DMS153 (cell line): ENCODE measurements around the gene TMEM255A.

Experiments used
- DNase-seq: peaks from one replicate; lab custom pipeline; 2025; lab: John Stamatoyannopoulos, UW

The TMEM255A gene

DNA sequence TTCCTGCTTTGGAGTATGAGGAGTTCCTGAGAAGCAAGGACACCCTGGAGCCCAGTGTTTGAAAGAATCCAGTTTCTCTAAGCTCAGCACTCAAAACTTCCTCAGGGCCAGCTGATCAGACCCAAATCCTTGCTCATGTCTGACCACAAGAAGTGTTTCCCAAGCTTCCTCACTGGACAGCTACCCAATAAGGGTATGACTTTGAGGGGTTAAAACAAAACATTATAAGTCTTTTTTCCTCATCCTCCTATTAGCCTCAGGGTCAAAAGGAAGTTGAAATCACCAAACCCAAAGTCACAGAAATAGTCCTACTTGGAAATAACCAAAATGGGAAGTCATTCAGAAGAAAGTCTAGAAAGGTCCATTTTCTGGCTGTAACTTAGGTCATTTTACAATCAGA lies 46.9 kb downstream of the TMEM255A start:
- DNase-seq, result no peak

DNA sequence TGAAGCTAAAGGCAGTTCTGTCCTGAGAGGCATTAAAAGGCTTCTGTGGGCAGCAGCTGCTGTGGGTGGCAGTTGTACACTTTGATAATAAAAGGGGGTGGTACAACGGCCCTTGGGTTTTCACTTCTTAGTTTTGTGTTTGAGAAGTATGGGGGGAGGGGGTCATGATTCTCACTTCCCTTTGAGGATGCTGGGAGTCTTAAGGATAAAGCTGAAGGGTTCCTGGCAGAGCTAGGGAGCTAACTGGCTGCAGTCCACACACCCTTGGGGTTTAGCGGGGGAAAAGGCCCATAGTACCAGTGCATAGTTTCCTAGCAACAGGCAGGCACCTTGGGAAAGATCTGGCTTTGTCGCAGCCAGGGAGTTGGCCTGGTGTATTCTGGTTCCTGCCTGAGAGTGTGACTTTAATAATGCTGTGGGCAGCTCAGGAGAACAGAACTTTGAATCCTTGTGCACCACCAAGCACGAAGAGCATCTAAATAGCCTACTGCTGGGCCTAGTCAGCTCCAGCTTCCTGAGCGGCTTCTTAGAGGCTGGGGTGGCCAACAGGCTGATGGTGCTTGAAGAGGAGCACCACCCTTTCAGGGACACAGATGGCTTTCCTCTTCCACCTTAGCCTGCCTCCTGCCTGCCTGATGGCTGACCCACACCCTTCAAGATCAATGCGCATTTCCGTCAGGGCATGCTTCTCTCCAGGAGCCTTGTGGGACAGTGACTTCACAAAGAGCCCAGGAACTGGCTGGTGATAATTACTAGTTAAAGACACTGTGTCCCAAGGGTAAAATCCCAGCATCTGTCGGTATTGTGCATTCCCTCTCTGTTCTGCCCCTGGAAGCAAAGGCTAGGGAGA lies 48.2 kb downstream of the TMEM255A start:
- DNase-seq, result peak; percentile 8

GRCh38 chrX:120260369-120260768 lies 50.9 kb downstream of the TMEM255A start:
- peak; percentile 79 for DNase-seq

- DNase-seq, result no peak
Measured at GRCh38 chrX:120253784-120254183, 57.5 kb downstream of the TMEM255A start.

GRCh38 chrX:120251471-120252011 lies 59.7 kb downstream of the TMEM255A start:
- peak; percentile 2 for DNase-seq

GRCh38 chrX:120250522-120251271 lies 60.6 kb downstream of the TMEM255A start, which contains the start of gene ZBTB33:
ZBTB33 (plus strand) TSS chrX:120250812; CDS start chrX:120253416, 2,604 bp downstream.
- DNase-seq, result peak; percentile 95

GRCh38 chrX:120244735-120245498 lies 66.3 kb downstream of the TMEM255A start:
- peak; percentile 69 for DNase-seq

- no peak for DNase-seq
Measured at GRCh38 chrX:120244395-120244734, 66.9 kb downstream of the TMEM255A start.

- DNase-seq, result no peak
Measured at GRCh38 chrX:120242813-120243212, 68.4 kb downstream of the TMEM255A start.

- DNase-seq, result no peak
Measured at GRCh38 chrX:120238933-120239332, 72.3 kb downstream of the TMEM255A start.

- no peak for DNase-seq
Measured at GRCh38 chrX:120236687-120237479, 74.4 kb downstream of the TMEM255A start.

GRCh38 chrX:120235284-120235683 lies 76.0 kb downstream of the TMEM255A start:
- DNase-seq, result no peak

- no peak for DNase-seq
Measured at GRCh38 chrX:120228187-120228908, 82.9 kb downstream of the TMEM255A start.

DNA sequence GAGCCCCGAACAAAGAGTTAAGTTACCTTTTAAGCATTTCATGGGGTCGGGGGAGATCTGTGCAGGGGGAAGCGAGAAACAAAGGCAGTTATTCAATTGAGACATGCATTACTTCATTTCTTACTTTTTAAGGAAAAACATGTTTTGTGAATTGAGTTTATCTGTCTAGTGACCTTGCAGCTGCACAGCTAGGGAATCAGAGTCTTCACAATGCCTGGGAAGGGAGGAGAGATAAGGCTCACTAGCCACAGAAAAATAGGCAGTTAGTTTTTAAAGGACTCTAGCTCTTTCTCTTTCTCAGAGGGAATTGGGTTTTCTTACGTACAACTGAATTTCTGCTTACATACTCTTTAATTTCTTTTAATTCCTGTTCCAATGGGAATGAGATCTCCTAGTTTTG lies 86.9 kb downstream of the TMEM255A start:
- no peak for DNase-seq

- DNase-seq, result no peak
Measured at GRCh38 chrX:120223374-120223773, 87.9 kb downstream of the TMEM255A start.

DNA sequence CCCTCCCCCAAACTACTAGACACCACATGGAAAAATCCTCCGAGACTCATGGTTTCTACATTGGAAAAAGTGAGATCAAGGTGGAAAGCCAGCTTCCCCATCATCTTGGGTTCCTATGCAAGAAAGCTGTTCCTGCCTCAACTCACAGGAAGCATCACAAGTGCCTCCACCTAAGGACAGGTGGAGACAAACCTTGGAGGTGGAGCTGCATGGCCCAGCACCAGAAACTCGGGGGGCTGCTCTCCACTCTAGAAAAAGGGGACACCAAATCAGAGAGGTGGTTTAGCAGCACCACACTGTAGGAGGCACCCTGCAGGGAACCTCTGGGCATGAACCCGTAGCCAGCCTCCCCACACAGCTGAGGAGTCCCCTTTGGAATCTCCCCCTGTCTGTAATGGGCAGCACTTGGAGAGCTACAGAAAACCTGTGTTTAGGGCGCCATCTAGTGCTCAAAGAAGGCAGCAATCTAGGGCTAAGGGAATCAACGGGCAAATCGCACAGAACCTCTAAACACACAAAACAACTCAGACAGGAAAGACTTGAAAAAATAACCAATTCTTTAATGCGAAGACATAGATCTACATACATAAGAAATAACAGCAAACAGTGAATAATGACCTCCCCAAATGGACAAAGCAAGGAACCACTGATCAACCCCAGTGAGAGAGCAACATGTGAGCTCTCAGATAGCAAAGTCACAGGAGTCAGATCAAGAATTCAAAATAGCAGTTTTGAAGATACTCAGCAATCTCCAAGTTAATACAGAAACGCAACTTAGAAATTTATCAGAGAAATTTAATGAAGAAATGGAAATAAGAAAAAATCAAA lies 97.6 kb downstream of the TMEM255A start:
- peak; percentile 34 for DNase-seq
